SK-N-DZ (cell line): ENCODE measurements around the gene MPPE1. TPM values are rescaled to one million over a fixed set of nuclear protein-coding genes. Genes with fewer than 3 reads are reported as not detected.
"Not testable (repeated sequence)": the region's sequence is repeated elsewhere in the genome, so short reads cannot be mapped to it uniquely, and the experiment has no call there.

ENCODE experiments used
- DNase-seq: peaks from one replicate; pipeline ENCODE4 v3.0.0-alpha.2; 2015; ENCODE audit warnings: low spot score
- polyA plus RNA-seq, 2 experiments: library from polyadenylated mRNA; depleted of rRNA; stranded (reverse); fragments of >200 nt; gene quantifications; 2 replicates each; pipeline ENCODE4 v1.2.3, GENCODE V29; 2014

The MPPE1 gene
- 15.1 and 16.8 TPM in 2 replicates for polyA plus RNA-seq (2014; cell fraction: cytosol; rRNA removed)
- polyA plus RNA-seq (2014; cell fraction: nucleus; rRNA removed) = 39.0 and 48.1 TPM in 2 replicates

- DNase-seq = peak; percentile 85
These were observed at the start of gene MPPE1 for GRCh38 chr18:11908182-11909060. MPPE1 (minus strand) TSS chr18:11908317; CDS start chr18:11897264, 11,053 bp downstream.

- no peak for DNase-seq
These were observed 49.5 kb upstream of the MPPE1 start for GRCh38 chr18:11957636-11958035.

- DNase-seq = no peak
These were observed 48.5 kb upstream of the MPPE1 start for GRCh38 chr18:11956371-11957308.

GRCh38 chr18:11955239-11956029 is 47.3 kb upstream of the MPPE1 start:
- DNase-seq = no peak

GRCh38 chr18:11953113-11953512 is 45.0 kb upstream of the MPPE1 start:
- DNase-seq = no peak

GRCh38 chr18:11951390-11951851 is 43.3 kb upstream of the MPPE1 start:
- peak; percentile 77 for DNase-seq

- no peak for DNase-seq
These were observed 42.7 kb upstream of the MPPE1 start for GRCh38 chr18:11950824-11951223.

GRCh38 chr18:11948852-11949523 is 40.9 kb upstream of the MPPE1 start:
- no peak for DNase-seq

GRCh38 chr18:11947214-11948191 is 39.4 kb upstream of the MPPE1 start:
- DNase-seq = peak; percentile 88

- DNase-seq = peak; percentile 44
These were observed 38.6 kb upstream of the MPPE1 start for GRCh38 chr18:11946756-11947155.

- DNase-seq = not testable (repeated sequence)
These were observed 37.9 kb upstream of the MPPE1 start for GRCh38 chr18:11945834-11946659.

GRCh38 chr18:11944786-11945185 is 36.7 kb upstream of the MPPE1 start:
- no peak for DNase-seq

- DNase-seq = no peak
These were observed 36.1 kb upstream of the MPPE1 start for GRCh38 chr18:11944252-11944651.

- DNase-seq = no peak
These were observed 35.4 kb upstream of the MPPE1 start for GRCh38 chr18:11943551-11943950.

- DNase-seq = no peak
These were observed 32.8 kb upstream of the MPPE1 start for GRCh38 chr18:11940956-11941355.

GRCh38 chr18:11937874-11938478 is 29.9 kb upstream of the MPPE1 start:
- DNase-seq = peak; percentile 72

GRCh38 chr18:11932393-11932792 is 24.3 kb upstream of the MPPE1 start:
- no peak for DNase-seq

GRCh38 chr18:11927497-11927896 is 19.4 kb upstream of the MPPE1 start:
- no peak for DNase-seq
